Hepatocyte (in vitro differentiated cells): ENCODE data around the gene RAPGEF5. TPM values are rescaled to one million over a fixed set of nuclear protein-coding genes. Genes with fewer than 3 reads are reported as not detected.

ENCODE experiments used
- DNase-seq: peaks from one replicate; pipeline ENCODE4 v3.0.0-alpha.2; 2016; ENCODE audit warnings: low spot score
- H2AFZ ChIP-seq: fragments of 200-600 bp; sonication (generic); 2 replicates; pipeline ENCODE4 v1.6.0; 2016; ENCODE audit warnings: antibody characterized with exemption, mild to moderate bottlenecking
- H3K27ac ChIP-seq: fragments of 200-600 bp; sonication (generic); 2 replicates; pipeline ENCODE4 v1.5.1; 2016; ENCODE audit warnings: mild to moderate bottlenecking
- H3K27me3 ChIP-seq: fragments of 200-600 bp; sonication (generic); 2 replicates; pipeline ENCODE4 v1.6.1; 2016
- H3K36me3 ChIP-seq: fragments of 200-600 bp; sonication (generic); replicated peaks from 2 replicates; pipeline ENCODE4 v1.5.1; 2016; ENCODE audit warnings: low read depth; ENCODE audit not compliant: insufficient read depth
- H3K4me1 ChIP-seq: fragments of 200-600 bp; sonication (generic); 2 replicates; pipeline ENCODE4 v1.5.1; 2016; ENCODE audit warnings: mild to moderate bottlenecking, moderate library complexity; ENCODE audit not compliant: insufficient read depth
- H3K4me2 ChIP-seq: fragments of 200-600 bp; sonication (generic); 2 replicates; pipeline ENCODE4 v1.6.0; 2016
- H3K4me3 ChIP-seq: fragments of 200-600 bp; sonication (generic); 2 replicates; pipeline ENCODE4 v1.5.1; 2016; ENCODE audit warnings: mild to moderate bottlenecking
- H3K79me2 ChIP-seq: fragments of 200-600 bp; sonication (generic); 2 replicates; pipeline ENCODE4 v1.6.0; 2017; ENCODE audit warnings: mild to moderate bottlenecking
- H3K9me2 ChIP-seq: fragments of 200-600 bp; sonication (generic); replicated peaks from 2 replicates; pipeline ENCODE4 v1.6.0; 2017; ENCODE audit warnings: mild to moderate bottlenecking; ENCODE audit not compliant: insufficient read depth
- H3K9me3 ChIP-seq: fragments of 200-600 bp; sonication (generic); 2 replicates; pipeline ENCODE4 v1.5.1; 2016; ENCODE audit warnings: low read depth, mild to moderate bottlenecking
- H4K20me1 ChIP-seq: fragments of 200-600 bp; sonication (generic); 2 replicates; pipeline ENCODE4 v1.6.0; 2016; ENCODE audit warnings: mild to moderate bottlenecking; ENCODE audit not compliant: insufficient read depth, poor library complexity, severe bottlenecking
- CTCF ChIP-seq: fragments of 200-600 bp; sonication (generic); IDR thresholded peaks from 2 replicates; pipeline ENCODE4 v1.5.1; 2016; ENCODE audit warnings: antibody characterized with exemption, mild to moderate bottlenecking; ENCODE audit not compliant: poor library complexity
- EZH2 ChIP-seq: fragments of 200-600 bp; sonication (generic); IDR thresholded peaks from 2 replicates; pipeline ENCODE4 v1.6.1; 2016; ENCODE audit warnings: antibody characterized with exemption, mild to moderate bottlenecking, borderline replicate concordance
- EZH2phosphoT487 ChIP-seq: fragments of 200-600 bp; sonication (generic); IDR thresholded peaks from one replicate; pipeline ENCODE4 v1.6.1; 2018; ENCODE audit warnings: antibody characterized with exemption, mild to moderate bottlenecking, low read depth, moderate library complexity; ENCODE audit not compliant: unreplicated experiment, severe bottlenecking
- WGBS: methylation state at CpG from one replicate; pipeline ENCODE4 v1.1.6; 2016; ENCODE audit warnings: low lambda C conversion rate; ENCODE audit errors: missing lambda C conversion rate; 5-methylcytosine and 5-hydroxymethylcytosine counted together
- polyA plus RNA-seq: library from polyadenylated mRNA; unstranded; fragments of >200 nt; fragmentation: Nextera tagmentation; extraction: Ambion mirVana; gene quantifications from 2 replicates; pipeline ENCODE4 v1.2.1, GENCODE V29; 2016
- total RNA-seq: library from RNA; depleted of rRNA; stranded (reverse); fragments of >200 nt; gene quantifications from 2 replicates; pipeline ENCODE4 v1.2.3, GENCODE V29; 2014

The RAPGEF5 gene
- total and polyA plus RNA-seq, 2 experiments from 2014 or later = 5.2 to 14.5 TPM

GRCh38 chr7:22296265-22296566 lies 60.7 kb downstream of the RAPGEF5 start:
- H3K4me1 ChIP-seq = no peaks in the 10 kb centered on the region
- no peaks in the 10 kb centered on the region for H3K36me3 ChIP-seq
- no peak for DNase-seq
- no peak overlapping the region for H2AFZ ChIP-seq
- no peak overlapping the region for H3K4me3 ChIP-seq
- no peaks in the 10 kb centered on the region for H3K79me2 ChIP-seq
- no peaks in the 10 kb centered on the region for H3K27me3 ChIP-seq
- H3K9me2 ChIP-seq = no peaks in the 10 kb centered on the region
- H4K20me1 ChIP-seq = no peaks in the 10 kb centered on the region
- no peak for TF ChIP-seq CTCF
- no peak for TF ChIP-seq EZH2
- TF ChIP-seq EZH2phosphoT487 = no peak
- H3K27ac ChIP-seq = no peak overlapping the region
- 68% methylated on average over 1 of the region's 1 CpG for WGBS
- no peak overlapping the region for H3K4me2 ChIP-seq
- H3K9me3 ChIP-seq = no peaks in the 10 kb centered on the region

- H3K4me2 ChIP-seq = no peak overlapping the region
- no peak for DNase-seq
- no peak overlapping the region for H2AFZ ChIP-seq
- no peak for TF ChIP-seq EZH2
- TF ChIP-seq CTCF = peak; percentile 16
- no peaks in the 10 kb centered on the region for H3K79me2 ChIP-seq
- no peaks in the 10 kb centered on the region for H3K9me3 ChIP-seq
- whole genome bisulfite sequencing = 69% methylated on average over 4 of the region's 4 CpGs
- H3K36me3 ChIP-seq = no peaks in the 10 kb centered on the region
- no peaks in the 10 kb centered on the region for H3K4me1 ChIP-seq
- H4K20me1 ChIP-seq = no peaks in the 10 kb centered on the region
- H3K27me3 ChIP-seq = no peaks in the 10 kb centered on the region
- H3K4me3 ChIP-seq = no peak overlapping the region
- H3K9me2 ChIP-seq = no peaks in the 10 kb centered on the region
- no peak overlapping the region for H3K27ac ChIP-seq
These were observed 61.3 kb downstream of the RAPGEF5 start for GRCh38 chr7:22295402-22296264.

GRCh38 chr7:22292531-22292930 lies 64.4 kb downstream of the RAPGEF5 start:
- Histone ChIP-seq H3K4me3 (no peak overlapping the region), H2AFZ (no peak overlapping the region), H3K4me1 (no peaks in the 10 kb centered on the region), H3K36me3 (no peaks in the 10 kb centered on the region), H3K27me3 (no peaks in the 10 kb centered on the region), H4K20me1 (no peaks in the 10 kb centered on the region), H3K27ac (no peak overlapping the region), H3K9me3 (no peaks in the 10 kb centered on the region), H3K9me2 (no peaks in the 10 kb centered on the region), H3K4me2 (no peak overlapping the region), H3K79me2 (no peaks in the 10 kb centered on the region)
- no peak for DNase-seq
- TF ChIP-seq CTCF (no peak), EZH2 (no peak), EZH2phosphoT487 (no peak)
- WGBS = 45% methylated on average over 3 of the region's 3 CpGs
